Activated CD4-positive, alpha-beta T cell treated with anti-CD3 and anti-CD28 coated beads for 4 hours (primary cell): ENCODE measurements around the gene TAS2R50.
"Not testable (repeated sequence)": the region's sequence is repeated elsewhere in the genome, so short reads cannot be mapped to it uniquely, and the experiment has no call there.

Source experiments
- DNase-seq, 2 donors: peaks; one replicate each; pipeline ENCODE4 v3.0.0-alpha.2; 2020

Gene TAS2R50, protein sequence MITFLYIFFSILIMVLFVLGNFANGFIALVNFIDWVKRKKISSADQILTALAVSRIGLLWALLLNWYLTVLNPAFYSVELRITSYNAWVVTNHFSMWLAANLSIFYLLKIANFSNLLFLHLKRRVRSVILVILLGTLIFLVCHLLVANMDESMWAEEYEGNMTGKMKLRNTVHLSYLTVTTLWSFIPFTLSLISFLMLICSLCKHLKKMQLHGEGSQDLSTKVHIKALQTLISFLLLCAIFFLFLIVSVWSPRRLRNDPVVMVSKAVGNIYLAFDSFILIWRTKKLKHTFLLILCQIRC

DNA sequence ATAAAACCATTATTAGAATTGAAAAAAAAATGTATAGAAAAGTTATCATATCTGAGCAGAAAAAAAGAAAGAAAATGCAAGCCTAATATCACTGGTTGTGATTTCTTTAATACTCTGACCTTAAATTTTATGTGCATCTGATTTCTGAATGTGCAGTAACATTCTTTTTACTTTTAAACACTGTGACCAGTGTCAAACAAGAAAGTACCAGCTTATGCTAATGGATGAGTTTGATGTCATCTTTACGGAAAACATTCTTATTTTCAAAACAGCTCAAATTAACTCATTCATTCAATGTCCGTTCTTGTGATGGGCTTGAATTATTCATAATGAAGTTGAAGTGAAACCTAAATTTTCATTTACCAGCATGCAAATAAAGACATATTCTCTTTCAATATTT, at the start of gene TAS2R50:
Gene TAS2R50, minus strand, starts transcription at position 101 of the 400 bp plus-strand sequence. Its CDS starts 52 bp downstream, at position 49.
- no peak for DNase-seq

DNA sequence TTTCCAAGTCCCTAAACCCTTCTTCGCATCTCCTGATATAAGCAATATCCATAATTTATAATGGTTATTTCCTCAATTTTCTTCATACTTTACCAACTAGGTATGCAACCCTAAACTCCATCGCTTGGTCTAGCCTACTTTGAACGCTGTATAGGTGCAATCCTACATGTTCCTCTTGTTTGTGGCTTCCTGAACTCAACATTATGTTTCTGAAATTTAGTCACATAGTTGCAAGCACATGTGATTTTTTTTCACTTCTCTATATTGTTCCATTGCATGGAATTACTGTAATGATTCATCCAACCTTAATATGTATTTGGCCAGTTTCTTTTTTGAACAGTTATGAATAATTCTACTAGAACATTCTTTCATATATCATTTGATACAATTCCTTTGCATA, 47.2 kb upstream of the TAS2R50 start:
- not testable (repeated sequence) for DNase-seq

DNA sequence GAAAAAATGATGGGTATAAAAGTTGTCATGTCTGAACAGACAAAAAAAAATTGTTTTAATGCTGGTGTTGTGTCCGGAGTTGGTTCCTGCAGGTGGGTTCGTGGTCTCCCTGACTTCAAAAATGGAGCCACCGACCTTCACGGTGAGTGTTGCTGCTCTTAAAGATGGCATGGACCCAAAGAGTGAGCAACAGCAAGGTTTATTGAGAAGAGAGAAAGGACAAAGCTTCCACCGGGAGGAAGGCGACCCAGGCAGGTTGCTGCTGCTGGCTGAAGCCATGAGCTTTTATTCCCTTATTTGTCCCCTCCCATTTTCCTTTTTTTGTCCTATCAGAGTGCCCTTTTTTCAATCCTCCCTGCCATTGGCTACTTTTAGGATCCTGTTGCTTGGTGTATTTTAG, 44.6 kb upstream of the TAS2R50 start, which contains the start of gene TAS2R31:
Gene TAS2R31, minus strand, starts transcription at position 101 of the 400 bp plus-strand sequence. Its CDS starts 72 bp downstream, at position 29.
- DNase-seq: no peak

GRCh38 chr12:11026118-11026517, 39.4 kb upstream of the TAS2R50 start:
- DNase-seq: no peak

DNA sequence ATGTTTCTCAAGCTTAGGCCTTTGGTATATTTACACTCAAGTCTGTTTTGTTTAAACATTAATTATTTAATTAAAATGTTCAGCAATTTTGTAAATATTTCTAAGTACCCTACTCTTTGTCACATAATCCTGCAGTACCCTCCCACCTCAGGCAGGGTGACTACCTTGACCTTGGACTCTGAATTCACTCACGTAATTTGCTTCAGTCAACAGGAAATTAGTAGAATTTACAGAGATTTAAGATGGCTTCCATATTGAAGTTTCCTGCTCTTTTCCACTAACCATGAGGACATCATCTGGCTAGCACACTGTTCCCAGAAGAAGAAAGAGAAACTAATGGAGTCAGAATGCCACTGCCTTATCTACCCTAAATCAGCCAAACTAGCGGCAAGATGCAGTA, 36.7 kb upstream of the TAS2R50 start:
- DNase-seq: no peak

GRCh38 chr12:11022520-11022919, 35.8 kb upstream of the TAS2R50 start, which contains the start of gene TAS2R19:
TAS2R19 (minus strand) TSS chr12:11022620; CDS start chr12:11022571, 49 bp downstream.
- no peak for DNase-seq

GRCh38 chr12:11016937-11017336, 30.2 kb upstream of the TAS2R50 start:
- DNase-seq: no peak

DNA sequence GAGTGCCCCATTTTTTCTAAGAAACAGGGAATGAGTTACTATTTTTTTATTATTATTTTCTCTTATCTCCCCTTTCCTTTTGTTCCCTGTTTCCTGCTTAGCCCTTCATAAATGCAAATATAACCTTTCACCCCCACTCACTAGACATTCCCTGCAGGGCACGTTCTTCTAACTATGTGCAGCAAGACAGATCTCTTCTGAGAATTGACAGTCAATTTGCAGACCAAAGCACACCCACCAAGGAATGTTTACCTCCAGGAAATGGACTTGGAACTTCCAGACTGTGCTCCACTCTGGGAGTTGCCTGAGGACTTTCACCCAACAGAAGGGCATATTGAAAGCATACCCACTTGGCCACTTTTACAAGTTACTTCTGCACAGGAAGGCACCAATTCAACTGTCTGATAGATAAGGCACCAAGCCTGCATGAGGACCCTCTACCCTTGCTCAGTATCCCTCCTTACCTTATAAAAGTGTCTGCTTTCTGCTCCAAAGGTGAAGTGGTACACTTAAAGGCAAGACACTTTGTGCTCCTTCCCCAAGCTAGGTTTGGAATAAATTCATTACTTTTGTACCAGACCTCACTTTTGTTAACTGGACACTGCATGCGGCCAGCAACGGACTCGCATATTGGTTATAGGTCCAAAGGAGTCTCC, 29.2 kb upstream of the TAS2R50 start:
- DNase-seq: no peak

- no peak for DNase-seq
Observed at GRCh38 chr12:11014234-11014633, 27.5 kb upstream of the TAS2R50 start.

GRCh38 chr12:11007608-11008007, 20.9 kb upstream of the TAS2R50 start:
- no peak for DNase-seq

- no peak for DNase-seq
Observed at GRCh38 chr12:10998204-10998603, 11.5 kb upstream of the TAS2R50 start, which contains the start of gene TAS2R20. TAS2R20 (minus strand) TSS chr12:10998304; CDS start chr12:10997875, 429 bp downstream.

DNA sequence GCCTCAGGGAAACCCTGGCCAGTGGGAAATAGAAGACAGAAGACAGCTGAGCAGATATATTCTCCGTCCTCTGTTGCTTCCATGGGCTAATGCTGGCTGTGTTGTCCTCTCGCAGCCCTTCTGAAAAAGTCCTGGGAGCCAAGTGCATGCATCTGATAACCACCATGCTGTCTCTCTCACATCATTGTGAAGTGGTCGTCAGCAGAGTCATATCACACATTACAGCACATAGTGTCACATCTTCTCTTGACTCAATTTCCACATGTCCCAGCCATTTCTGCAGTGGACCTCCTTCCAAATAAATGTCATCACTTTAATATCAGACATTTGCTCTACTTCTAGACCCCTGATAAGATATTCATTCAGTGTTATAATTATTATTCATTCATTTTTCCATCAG, 7.6 kb upstream of the TAS2R50 start:
- DNase-seq: no peak

DNA sequence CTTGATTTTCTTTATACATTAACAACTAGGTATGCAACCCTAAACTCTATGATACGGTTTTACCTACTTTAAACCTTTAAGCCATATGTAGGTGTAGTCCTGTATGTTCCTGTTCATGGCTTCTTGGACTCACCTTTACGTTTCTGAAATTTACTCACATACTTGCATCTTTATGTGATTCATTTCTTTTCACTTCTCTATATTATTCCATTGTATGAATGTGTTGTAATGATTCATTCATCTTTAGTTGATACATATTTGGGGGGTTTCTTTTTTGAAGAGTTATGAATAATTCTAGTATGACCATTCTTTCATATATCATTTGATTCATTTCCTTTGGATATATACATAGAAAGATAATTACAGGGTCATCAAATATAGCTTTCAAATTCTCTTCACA, 2.4 kb upstream of the TAS2R50 start:
- DNase-seq: no peak

- no peak for DNase-seq
Observed at GRCh38 chr12:10982244-10982643, 4.5 kb downstream of the TAS2R50 start.

DNA sequence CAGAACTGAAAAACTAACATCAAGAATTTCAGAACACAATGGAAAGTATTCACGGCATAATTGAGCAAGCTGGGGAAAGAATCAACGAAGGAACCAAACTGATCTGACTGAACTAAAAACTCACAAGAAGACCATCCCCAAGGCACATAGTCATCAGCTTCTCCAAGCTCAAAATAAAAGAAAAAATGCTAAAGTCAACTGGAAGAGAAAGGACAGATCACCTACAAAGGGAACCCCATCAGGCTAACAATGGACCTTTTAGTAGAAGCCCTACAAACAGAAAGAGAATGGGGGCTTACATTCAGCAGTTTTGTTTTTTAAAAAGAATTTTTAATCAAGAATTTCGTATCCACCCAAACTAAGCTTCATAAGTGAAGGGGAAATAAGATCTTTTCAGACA, 11.7 kb downstream of the TAS2R50 start:
- DNase-seq: no peak

- no peak for DNase-seq
Observed at GRCh38 chr12:10968765-10969456, 17.8 kb downstream of the TAS2R50 start.

DNA sequence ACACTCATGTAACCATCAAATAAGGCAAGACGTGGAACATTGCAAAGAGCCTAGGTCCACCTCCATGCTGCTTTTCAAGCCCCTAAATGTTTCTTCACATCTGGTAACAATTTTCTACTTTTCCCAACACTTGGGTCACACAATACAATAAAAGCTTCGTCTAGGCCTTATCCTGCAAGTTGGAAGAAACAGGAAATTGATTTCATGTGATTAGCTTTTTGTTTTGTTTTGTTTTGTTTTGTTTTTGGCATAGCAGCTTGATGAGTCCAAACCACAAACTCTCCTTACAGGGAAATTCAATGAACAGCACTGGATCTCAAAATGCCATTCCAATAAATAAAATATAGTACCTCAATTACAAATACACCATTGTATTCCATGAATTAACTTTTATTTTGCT, 19.3 kb downstream of the TAS2R50 start:
- DNase-seq: no peak

GRCh38 chr12:10966314-10966713, 20.4 kb downstream of the TAS2R50 start:
- DNase-seq: no peak

- DNase-seq: no peak
Observed at GRCh38 chr12:10965476-10965875, 21.2 kb downstream of the TAS2R50 start.

DNA sequence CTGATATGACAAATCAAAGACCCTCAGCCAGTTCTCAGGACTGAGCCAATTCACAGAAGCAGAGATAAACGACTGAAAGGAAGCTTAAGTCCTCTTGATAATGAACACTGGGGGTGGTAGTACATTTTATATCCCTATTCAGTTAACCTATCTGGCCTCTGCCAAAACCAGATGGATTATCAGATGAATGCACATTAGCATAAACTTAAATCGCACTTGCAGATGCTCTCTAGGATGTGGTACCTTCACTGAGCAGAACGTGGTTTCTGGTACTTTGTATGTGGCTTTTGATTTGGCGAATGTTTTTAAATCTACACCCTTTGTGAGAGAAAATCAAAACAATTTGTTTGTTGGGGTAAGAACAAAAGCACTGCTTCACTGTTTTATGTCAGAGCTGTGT, 26.5 kb downstream of the TAS2R50 start:
- no peak for DNase-seq

- DNase-seq: no peak
Observed at GRCh38 chr12:10959804-10960203, 26.9 kb downstream of the TAS2R50 start.

GRCh38 chr12:10957741-10958140, 29.0 kb downstream of the TAS2R50 start:
- no peak for DNase-seq

- no peak for DNase-seq
Observed at GRCh38 chr12:10956085-10956484, 30.6 kb downstream of the TAS2R50 start.

GRCh38 chr12:10952645-10953044, 34.1 kb downstream of the TAS2R50 start:
- DNase-seq: no peak
